Motor neuron (in vitro differentiated cells): ENCODE measurements around the gene GRID2. TPM values are rescaled to one million over a fixed set of nuclear protein-coding genes. Genes with fewer than 3 reads are reported as not detected.

Experiments used
- ATAC-seq, 8 experiments: fragments of 200-7000 bp; cut with Tn5 transposase; replicated peaks in 6 of 8; 2 replicates each; pipeline ENCODE4 v1.8.0; 2021; ENCODE audit warnings: mild to moderate bottlenecking in 8 of 8, moderate library complexity in 8 of 8
- H3K27ac ChIP-seq, 2 donors: fragments of 250-450 bp; sonication (Bioruptor Pico); 2 replicates each; pipeline ENCODE4 v1.9.0; 2021; ENCODE audit warnings: antibody characterized with exemption in 2 of 2, mild to moderate bottlenecking in 2 of 2, moderate library complexity in 1 of 2
- H3K4me1 ChIP-seq, 2 donors: fragments of 250-450 bp; sonication (Bioruptor Pico); replicated peaks in 1 of 2; 2 replicates each; pipeline ENCODE4 v1.6.1; 2021; ENCODE audit warnings: antibody characterized with exemption in 2 of 2, mild to moderate bottlenecking in 2 of 2, moderate library complexity in 1 of 2
- H3K4me3 ChIP-seq, 5 donors: fragments of 250-450 bp; sonication (Bioruptor Pico); 2 replicates each; pipeline ENCODE4 v1.9.0; 2021; ENCODE audit warnings: antibody characterized with exemption in 5 of 5, mild to moderate bottlenecking in 5 of 5, moderate library complexity in 4 of 5
- WGBS, 10 experiments: fragments of 450-650 bp; shearing (Covaris generic); methylation state at CpG; one replicate each; pipeline ENCODE4 v1.0.0; 2022; 5-methylcytosine and 5-hydroxymethylcytosine counted together
- in situ Hi-C, 9 experiments: fragments of 400-800 bp; cut with MboI; loops; one replicate each; pipeline ENCODE4 v1.15.0; 2021; ENCODE audit warnings: low sequenced_read_pairs in 9 of 9, low pct_unique_long_range_greater_than_20kb in 2 of 9; ENCODE audit not compliant: unreplicated experiment in 9 of 9
- total RNA-seq, 8 experiments: library from RNA; unstranded; fragments of 300-600 nt; gene quantifications; 2 replicates each; pipeline versions ENCODE4 v1.2.3 to v1.2.4, GENCODE V29; 2022

The GRID2 gene
- total RNA-seq, 8 experiments from 2014 or later = 0.15 to 11.7 (median 3.8) TPM

GRCh38 chr4:93730760-93731159 lies 1427.0 kb downstream of the GRID2 start:
- peaks cover 20 to 34% of the 10 kb centered on the region in 2 donors for H3K4me1 ChIP-seq
- 68 to 95% (median 86%) methylated on average over 2 to 7 of the region's 7 CpGs; no CpG with 5 or more reads in 5 of the 10 experiments for WGBS, 10 experiments
- H3K27ac ChIP-seq = peak overlapping the region in 1 of 2 donors; percentile 89
- in situ Hi-C loops = no loop called here
- no peak for ATAC-seq
- no peak overlapping the region for H3K4me3 ChIP-seq

DNA sequence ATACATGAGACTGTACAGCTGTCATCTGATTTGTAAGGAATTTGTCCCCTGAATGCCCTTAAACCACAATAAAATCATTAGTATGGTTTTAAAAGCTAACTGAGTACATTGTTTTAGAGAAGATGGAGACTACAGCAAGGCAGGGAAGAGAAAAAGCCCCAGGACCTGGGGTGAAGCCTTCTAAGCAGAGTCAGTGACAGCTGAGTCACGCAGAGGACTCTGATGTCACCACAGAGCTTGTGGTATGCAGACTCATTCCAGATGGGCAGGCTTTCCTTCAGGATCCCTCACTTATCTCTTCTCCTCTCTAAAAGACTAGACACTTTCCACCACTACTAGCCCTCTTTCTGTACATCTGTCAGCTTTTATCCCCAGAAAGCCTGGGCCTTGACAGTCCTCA lies 1427.7 kb downstream of the GRID2 start:
- peaks cover 20 to 34% of the 10 kb centered on the region in 2 donors for H3K4me1 ChIP-seq
- peak; percentile 58 to 100 (median 92) for ATAC-seq
- in situ Hi-C loops = no loop called here
- 0 to 75% (median 66%) methylated on average over 1 of the region's 1 CpG; no CpG with 5 or more reads in 4 of the 10 experiments for WGBS, 10 experiments
- no peak overlapping the region for H3K4me3 ChIP-seq
- H3K27ac ChIP-seq = peak overlapping the region; percentile 53 to 89

GRCh38 chr4:93732509-93732908 lies 1428.7 kb downstream of the GRID2 start:
- peaks cover 20 to 34% of the 10 kb centered on the region in 2 donors for H3K4me1 ChIP-seq
- no peak overlapping the region for H3K4me3 ChIP-seq
- WGBS, 10 experiments = 0 to 25% (median 14%) methylated on average over 1 of the region's 1 CpG; no CpG with 5 or more reads in 1 of the 10 experiments
- in situ Hi-C loops = no loop called here
- peak in 5 of 8 experiments; percentile 49 to 71 (median 60) for ATAC-seq
- H3K27ac ChIP-seq = peak overlapping the region; percentile 34 to 89

- Histone ChIP-seq H3K4me1 (peaks cover 0 to 5% of the 10 kb centered on the region in 2 donors), H3K27ac (no peak overlapping the region), H3K4me3 (no peak overlapping the region)
- no peak for ATAC-seq
- in situ Hi-C loops = no loop called here
Measured at GRCh38 chr4:93740890-93741289, 1437.1 kb downstream of the GRID2 start.

GRCh38 chr4:93743022-93743421 lies 1439.3 kb downstream of the GRID2 start:
- 0 to 100% (median 73%) methylated on average over 1 to 2 of the region's 2 CpGs; no CpG with 5 or more reads in 2 of the 10 experiments for WGBS, 10 experiments
- no peak overlapping the region for H3K27ac ChIP-seq
- H3K4me3 ChIP-seq = no peak overlapping the region
- ATAC-seq = no peak
- peaks cover 0 to 5% of the 10 kb centered on the region in 2 donors for H3K4me1 ChIP-seq
- in situ Hi-C loops = no loop called here

GRCh38 chr4:93743635-93744034 lies 1439.9 kb downstream of the GRID2 start:
- 38 to 100% (median 71%) methylated on average over 1 of the region's 1 CpG; no CpG with 5 or more reads in 3 of the 10 experiments for WGBS, 10 experiments
- no peak for ATAC-seq

DNA sequence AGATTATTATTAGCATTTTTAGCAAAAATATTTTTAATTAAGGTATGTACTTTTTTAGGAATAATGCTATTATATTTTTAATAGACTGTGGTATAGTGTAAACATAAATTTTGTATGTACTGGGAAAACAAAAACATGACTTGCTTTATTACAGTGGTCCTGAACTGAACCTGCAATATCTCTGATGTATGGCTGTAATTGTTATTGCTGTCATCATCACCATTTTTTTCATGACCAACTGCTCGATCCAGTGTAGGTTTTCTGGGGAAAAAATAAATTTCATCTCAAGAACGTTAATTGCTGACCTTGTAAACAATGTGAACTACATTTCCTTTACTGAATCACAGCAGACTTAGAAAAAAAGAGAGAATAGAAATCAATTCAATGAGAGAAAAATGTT lies 1441.2 kb downstream of the GRID2 start:
- Histone ChIP-seq H3K4me3 (no peak overlapping the region), H3K27ac (no peak overlapping the region), H3K4me1 (peaks cover 12 to 13% of the 10 kb centered on the region in 2 donors)
- WGBS, 10 experiments = 0 to 75% (median 53%) methylated on average over 1 to 2 of the region's 2 CpGs; no CpG with 5 or more reads in 1 of the 10 experiments
- peak in 4 of 8 experiments; percentile 29 to 75 (median 68) for ATAC-seq
- in situ Hi-C loops = no loop called here

More at GRCh38 chr4:93743635-93744034, 1439.9 kb downstream of the GRID2 start:
- no peak overlapping the region for H3K4me3 ChIP-seq
- H3K27ac ChIP-seq = no peak overlapping the region
- peaks cover 3 to 5% of the 10 kb centered on the region in 2 donors for H3K4me1 ChIP-seq
- in situ Hi-C loops = no loop called here

- Histone ChIP-seq H3K27ac (no peak overlapping the region), H3K4me1 (peaks cover 12 to 13% of the 10 kb centered on the region in 2 donors), H3K4me3 (no peak overlapping the region)
- in situ Hi-C loops = no loop called here
- no peak for ATAC-seq
Measured at GRCh38 chr4:93746031-93746430, 1442.3 kb downstream of the GRID2 start.

DNA sequence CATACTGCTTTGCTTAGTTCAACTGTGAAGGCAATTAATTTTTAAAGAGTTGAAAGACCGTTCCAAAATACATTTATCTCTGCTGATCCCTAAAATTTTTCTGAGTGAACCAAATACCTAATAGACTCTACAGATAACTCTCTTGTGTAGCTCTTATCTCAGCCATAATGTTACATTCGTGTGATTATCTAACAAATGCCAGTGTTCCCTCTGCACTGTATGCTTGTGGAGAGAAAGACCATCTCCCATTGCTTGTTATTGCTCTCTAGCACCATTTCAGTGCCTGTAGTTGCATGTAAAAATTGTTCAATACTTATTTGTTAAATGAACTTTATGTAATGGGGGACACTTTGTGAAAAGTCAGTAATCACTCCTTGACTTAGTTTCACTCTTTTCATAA lies 1443.5 kb downstream of the GRID2 start:
- in situ Hi-C loops = no loop called here
- WGBS, 10 experiments = 0 to 94% (median 70%) methylated on average over 1 to 2 of the region's 2 CpGs; no CpG with 5 or more reads in 1 of the 10 experiments

DNA sequence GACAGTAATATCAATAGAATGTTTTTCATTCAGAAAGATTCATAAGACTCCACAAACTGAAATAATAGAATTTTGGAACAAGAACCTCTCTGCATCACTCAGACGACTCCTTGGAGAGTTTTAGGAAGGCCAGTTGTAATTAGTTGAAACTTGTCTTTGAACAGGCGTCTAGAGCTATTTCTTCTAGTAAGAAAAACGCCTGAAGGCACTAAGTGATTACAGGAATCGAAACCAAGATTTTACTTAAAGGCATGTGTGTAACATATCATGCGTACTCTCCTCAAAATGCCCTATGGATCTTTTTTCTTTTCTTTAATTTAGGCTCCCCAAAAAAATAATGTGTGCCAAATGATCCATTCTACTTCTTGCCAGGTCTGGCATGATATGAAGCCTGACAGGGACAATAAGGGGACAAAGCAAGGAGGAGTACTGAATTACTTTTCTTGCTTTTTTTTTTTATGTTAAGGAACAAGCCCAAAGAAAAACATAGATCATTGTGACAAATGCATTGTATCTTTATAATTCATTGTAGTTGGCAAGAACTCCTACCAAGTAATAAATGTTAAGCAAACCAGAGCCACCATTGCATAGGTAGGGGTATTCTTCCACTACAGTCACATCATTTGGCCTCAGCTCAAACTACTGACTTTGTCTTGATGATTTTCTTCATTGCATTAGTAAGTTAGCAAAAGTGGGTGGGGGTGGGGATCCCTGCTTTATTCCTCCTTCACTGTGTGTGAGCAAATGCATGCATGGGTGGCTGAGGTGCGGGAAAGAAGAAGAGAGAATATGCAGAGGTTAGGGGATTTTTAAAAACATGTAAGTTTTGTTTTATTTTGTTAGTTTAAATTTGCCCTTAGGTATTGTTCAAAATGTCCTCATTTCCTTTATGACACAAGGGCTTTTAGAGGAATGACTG lies 1444.9 kb downstream of the GRID2 start:
- Histone ChIP-seq H3K4me1 (peaks cover 13 to 19% of the 10 kb centered on the region in 2 donors), H3K4me3 (no peak overlapping the region), H3K27ac (no peak overlapping the region)
- in situ Hi-C loops = no loop called here
- 0 to 84% (median 54%) methylated on average over 2 to 6 of the region's 6 CpGs for WGBS, 10 experiments
- ATAC-seq = peak in 2 of 8 experiments; percentile 42 to 73

More for the DNA sequence above, 1443.5 kb downstream of the GRID2 start:
- Histone ChIP-seq H3K4me3 (no peak overlapping the region), H3K27ac (no peak overlapping the region), H3K4me1 (peaks cover 13 to 19% of the 10 kb centered on the region in 2 donors)
- ATAC-seq = no peak

- WGBS, 10 experiments = 8 to 83% (median 71%) methylated on average over 1 to 3 of the region's 3 CpGs; no CpG with 5 or more reads in 2 of the 10 experiments
- in situ Hi-C loops = no loop called here
- Histone ChIP-seq H3K4me3 (no peak overlapping the region), H3K27ac (no peak overlapping the region), H3K4me1 (peaks cover 13 to 19% of the 10 kb centered on the region in 2 donors)
- no peak for ATAC-seq
Measured at GRCh38 chr4:93749292-93749761, 1445.6 kb downstream of the GRID2 start.

DNA sequence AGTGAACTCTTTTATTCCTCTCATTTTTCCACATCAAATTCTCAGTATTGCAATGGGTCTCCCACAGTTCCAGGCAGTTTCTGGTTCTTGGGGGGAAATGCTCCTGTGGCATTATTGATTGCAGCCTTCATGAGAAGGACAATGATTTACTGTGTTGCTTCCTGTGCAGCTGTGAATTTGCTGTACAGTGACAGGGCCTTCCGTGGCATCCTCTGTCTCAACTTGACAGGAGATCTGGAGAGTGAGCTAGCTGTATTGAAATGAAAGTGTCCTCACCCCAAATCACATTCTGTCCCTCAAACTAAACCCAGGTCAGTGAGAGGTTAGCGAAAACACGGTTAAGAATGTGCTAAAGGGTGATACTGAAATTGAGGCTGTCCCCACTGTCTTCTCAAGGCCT lies 1447.6 kb downstream of the GRID2 start:
- H3K4me1 ChIP-seq = peaks cover 15 to 19% of the 10 kb centered on the region in 2 donors
- in situ Hi-C loops = loop anchor here in 1 of 9 experiments (25.0 kb wide), 1 partner anchor 1439 kb away; the partner anchor contains the start of gene GRID2
- H3K4me3 ChIP-seq = no peak overlapping the region
- 0 to 90% (median 67%) methylated on average over 1 to 3 of the region's 3 CpGs; no CpG with 5 or more reads in 1 of the 10 experiments for WGBS, 10 experiments
- H3K27ac ChIP-seq = peak overlapping the region in 1 of 2 donors; percentile 8
- ATAC-seq = peak in 2 of 8 experiments; percentile 47 to 58

DNA sequence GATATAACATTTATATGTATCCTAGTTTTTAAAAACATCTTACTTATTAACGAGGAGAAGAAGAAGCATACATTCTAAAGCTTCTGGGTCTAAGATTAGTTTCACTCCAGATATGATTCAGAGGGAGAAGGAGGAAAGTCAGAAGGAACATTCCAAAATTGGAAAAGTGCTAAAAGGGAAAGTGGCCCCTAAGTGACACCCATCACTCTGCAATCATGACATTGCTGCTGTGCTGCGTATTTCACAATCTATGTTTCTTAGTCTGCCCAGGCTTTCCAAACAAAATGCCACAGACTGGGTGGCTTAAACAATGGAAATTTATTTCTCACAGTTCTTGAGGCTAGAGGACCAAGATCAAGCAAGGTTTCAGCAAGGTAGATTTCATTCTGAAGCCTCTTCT lies 1452.3 kb downstream of the GRID2 start:
- in situ Hi-C loops = loop anchor here in 1 of 9 experiments (25.0 kb wide), 1 partner anchor 1444 kb away; the partner anchor contains the start of gene GRID2

More for the DNA sequence above, 1452.3 kb downstream of the GRID2 start:
- peaks cover 7% of the 10 kb centered on the region in 2 donors for H3K4me1 ChIP-seq
- ATAC-seq = no peak
- H3K27ac ChIP-seq = no peak overlapping the region
- 0 to 100% (median 38%) methylated on average over 1 to 2 of the region's 2 CpGs; no CpG with 5 or more reads in 3 of the 10 experiments for WGBS, 10 experiments
- no peak overlapping the region for H3K4me3 ChIP-seq
